Ishikawa (cell line): ENCODE data around the gene ANKLE1.
A peak's percentile ranks its signal among the peaks of the same experiment; 100 is the strongest.

Source experiments
- CEBPB ChIP-seq: IDR thresholded peaks from 2 replicates; pipeline ENCODE4 v1.6.1; 2012
- CREB1 ChIP-seq: IDR thresholded peaks from 2 replicates; pipeline ENCODE4 v1.6.1; 2012; ENCODE audit warnings: low read depth
- EGR1 ChIP-seq: IDR thresholded peaks from 2 replicates; pipeline ENCODE4 v1.6.1; 2012
- EP300 ChIP-seq: IDR thresholded peaks from 2 replicates; pipeline ENCODE4 v1.6.1; 2012; ENCODE audit warnings: borderline replicate concordance
- FOXM1 ChIP-seq: IDR thresholded peaks from 2 replicates; pipeline ENCODE4 v1.6.1; 2012; ENCODE audit warnings: low read depth, borderline replicate concordance
- MAX ChIP-seq: IDR thresholded peaks from 2 replicates; pipeline ENCODE4 v1.6.1; 2012
- NFIC ChIP-seq: IDR thresholded peaks from 2 replicates; pipeline ENCODE4 v1.6.1; 2012
- RAD21 ChIP-seq: IDR thresholded peaks from 2 replicates; pipeline ENCODE4 v1.6.1; 2012; ENCODE audit warnings: low read depth
- REST ChIP-seq: IDR thresholded peaks from 2 replicates; pipeline ENCODE4 v1.6.1; 2012; ENCODE audit warnings: low read depth, mild to moderate bottlenecking
- TAF1 ChIP-seq: IDR thresholded peaks from 2 replicates; pipeline ENCODE4 v1.6.1; 2012; ENCODE audit warnings: low read depth, mild to moderate bottlenecking
- TCF12 ChIP-seq: IDR thresholded peaks from 2 replicates; pipeline ENCODE4 v1.6.1; 2012; ENCODE audit warnings: low read depth
- TEAD4 ChIP-seq: IDR thresholded peaks from 2 replicates; pipeline ENCODE4 v1.6.1; 2012
- USF1 ChIP-seq: IDR thresholded peaks from 2 replicates; pipeline ENCODE4 v1.6.1; 2012
- YY1 ChIP-seq: IDR thresholded peaks from 2 replicates; pipeline ENCODE4 v1.6.1; 2012; ENCODE audit warnings: low read depth
- ZBTB7A ChIP-seq: IDR thresholded peaks from 2 replicates; pipeline ENCODE4 v1.6.1; 2012; ENCODE audit warnings: low read depth

The ANKLE1 gene

GRCh38 chr19:17244618-17245534, 36.8 kb upstream of the ANKLE1 start:
- peak; percentile 64 for TF ChIP-seq MAX
- TF ChIP-seq TAF1, result peak; percentile 46
- TF ChIP-seq FOXM1, result no peak
- 0 out of 2 replicates have a peak, but pooled peaks have one; percentile 15 for TF ChIP-seq TCF12
- TF ChIP-seq USF1, result no peak
- 0 out of 2 replicates have a peak, but pooled peaks have one; percentile 16 for TF ChIP-seq ZBTB7A
- peak; percentile 36; the same call in 1 of the 2 replicates for TF ChIP-seq EP300
- TF ChIP-seq NFIC, result peak; percentile 30; the same call in 1 of the 2 replicates
- TF ChIP-seq REST, result no peak
- no peak for TF ChIP-seq EGR1
- no peak for TF ChIP-seq YY1
- TF ChIP-seq RAD21, result no peak
- TF ChIP-seq TEAD4, result 0 out of 2 replicates have a peak, but pooled peaks have one; percentile 19
- 0 out of 2 replicates have a peak, but pooled peaks have one; percentile 20 for TF ChIP-seq CEBPB
- no peak for TF ChIP-seq CREB1

- TF ChIP-seq CREB1 (no peak), MAX (no peak), EGR1 (no peak), ZBTB7A (no peak), YY1 (no peak), RAD21 (no peak), TCF12 (no peak), EP300 (no peak), USF1 (no peak), TEAD4 (no peak), CEBPB (no peak)
These were observed 36.1 kb upstream of the ANKLE1 start, which contains the start of gene NR2F6 for GRCh38 chr19:17245535-17245984. Gene NR2F6, minus strand, starts transcription at chr19:17245919. Its CDS starts 699 bp downstream, at chr19:17245220.

- TF ChIP-seq USF1 (no peak), ZBTB7A (no peak), RAD21 (no peak), MAX (0 out of 2 replicates have a peak, but pooled peaks have one; percentile 15)
These were observed 34.8 kb upstream of the ANKLE1 start for GRCh38 chr19:17246681-17247425.

- no peak; the same call in 1 of the 2 replicates for TF ChIP-seq RAD21
- TF ChIP-seq ZBTB7A, result peak; percentile 65; the same call in 1 of the 2 replicates
- TF ChIP-seq EP300, result peak; percentile 74
- TF ChIP-seq CEBPB, result no peak
- TF ChIP-seq TAF1, result peak; percentile 17; the same call in 1 of the 2 replicates
- TF ChIP-seq REST, result no peak
- no peak for TF ChIP-seq TEAD4
- no peak for TF ChIP-seq YY1
- TF ChIP-seq FOXM1, result no peak
- TF ChIP-seq TCF12, result peak; percentile 88
- TF ChIP-seq USF1, result peak; percentile 30; the same call in 1 of the 2 replicates
- TF ChIP-seq CREB1, result peak; percentile 45; the same call in 1 of the 2 replicates
- peak; percentile 66 for TF ChIP-seq NFIC
- no peak for TF ChIP-seq EGR1
- TF ChIP-seq MAX, result peak; percentile 68
These were observed 33.5 kb upstream of the ANKLE1 start for GRCh38 chr19:17248011-17248776.
